CD4-positive, alpha-beta T cell treated with Interferon alpha-2 for 1 hour (primary cell): Measurements from ENCODE around the gene PDCL2.

Experiments
- DNase-seq, 2 donors: peaks; one replicate each; pipeline ENCODE4 v3.0.0-alpha.2; 2020 to 2022

Gene PDCL2

DNA sequence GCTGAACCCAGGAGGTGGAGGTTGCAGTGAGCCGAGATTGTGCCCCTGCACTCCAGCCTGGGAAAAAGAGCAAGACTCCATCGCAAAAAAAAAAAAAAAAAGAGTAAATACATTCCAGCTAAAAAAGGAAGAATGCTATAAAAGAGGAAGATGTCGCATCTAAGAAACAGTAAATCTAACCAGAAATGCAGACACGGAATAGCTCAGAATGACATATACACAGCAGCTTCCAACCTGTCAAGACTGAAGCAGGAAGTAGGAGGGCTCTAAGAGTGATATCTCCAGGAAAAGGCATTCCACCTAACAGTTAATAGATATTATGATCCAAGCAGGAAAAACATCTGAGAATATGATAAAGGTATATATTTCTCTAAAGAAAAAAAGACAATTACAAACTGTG lies 61.4 kb downstream of the PDCL2 start:
- DNase-seq, result no peak

DNA sequence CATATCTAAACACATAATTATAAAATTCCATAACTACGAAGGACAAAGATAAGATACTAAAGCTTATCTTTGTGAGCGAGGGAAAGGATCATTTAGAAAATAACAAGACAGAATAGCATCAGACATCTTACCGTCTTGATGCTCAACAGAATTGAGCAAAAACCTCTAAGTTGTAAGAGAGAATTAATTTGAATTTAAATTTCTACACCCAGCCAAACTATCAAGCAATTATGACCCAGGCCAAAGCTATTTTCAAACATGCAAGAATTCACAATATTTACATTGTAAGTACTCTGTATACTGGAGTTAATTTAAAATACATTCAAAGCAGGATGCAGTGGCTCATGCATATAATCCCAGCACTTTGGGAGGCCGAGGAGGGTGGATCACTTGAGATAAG lies 61.9 kb downstream of the PDCL2 start:
- no peak for DNase-seq

DNA sequence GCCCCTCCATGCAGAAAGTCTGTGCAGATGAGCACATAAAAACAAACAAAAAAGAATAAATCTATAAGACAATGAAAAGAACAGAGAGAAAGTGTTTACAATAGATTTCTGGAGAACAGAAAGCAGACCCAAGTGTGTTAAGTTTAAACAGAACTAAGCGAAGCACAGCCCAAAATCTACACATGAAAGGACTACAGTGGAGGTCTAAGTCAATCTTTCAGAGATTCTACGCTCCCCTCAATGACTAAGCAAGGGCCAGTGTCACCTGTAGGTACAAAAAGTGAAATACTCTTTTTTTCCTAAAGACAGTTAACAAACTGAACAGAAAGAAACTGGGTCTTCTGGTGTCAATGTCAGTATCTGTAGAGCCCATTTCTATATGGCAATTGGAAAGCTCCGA lies 63.6 kb downstream of the PDCL2 start:
- no peak for DNase-seq

DNA sequence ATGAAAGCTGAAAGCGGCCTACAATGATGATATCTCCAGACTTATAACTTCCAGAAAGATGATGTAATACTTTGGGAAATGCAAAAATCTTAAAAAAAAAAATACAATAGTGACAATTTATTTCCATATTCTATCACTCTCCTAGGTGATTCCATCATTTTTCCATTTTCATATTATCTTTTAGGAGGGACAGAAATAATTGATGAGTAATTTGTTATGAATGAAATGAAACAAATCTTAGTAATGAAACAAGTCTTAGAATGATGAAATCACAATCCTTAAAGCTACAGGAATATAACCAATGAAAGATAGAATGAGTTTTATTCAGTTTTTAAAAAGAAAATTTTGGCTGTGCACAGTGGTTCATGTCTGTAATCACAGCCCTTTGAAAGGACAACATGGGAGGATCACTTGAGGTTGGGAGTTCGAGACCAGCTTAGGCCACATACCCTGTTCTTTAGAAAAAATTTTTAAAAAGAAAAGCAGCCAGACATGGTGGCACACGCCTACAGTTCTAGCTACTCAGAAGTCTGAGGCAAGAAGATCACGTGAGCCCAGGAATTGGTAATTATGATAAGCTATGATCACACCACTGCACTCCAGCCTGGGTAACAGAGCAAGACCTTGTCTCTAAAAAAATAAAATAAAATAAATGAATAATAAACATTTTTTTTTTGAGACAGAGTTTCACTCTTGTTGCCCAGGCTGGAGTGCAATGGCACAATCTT lies 67.0 kb downstream of the PDCL2 start:
- DNase-seq, result no peak

DNA sequence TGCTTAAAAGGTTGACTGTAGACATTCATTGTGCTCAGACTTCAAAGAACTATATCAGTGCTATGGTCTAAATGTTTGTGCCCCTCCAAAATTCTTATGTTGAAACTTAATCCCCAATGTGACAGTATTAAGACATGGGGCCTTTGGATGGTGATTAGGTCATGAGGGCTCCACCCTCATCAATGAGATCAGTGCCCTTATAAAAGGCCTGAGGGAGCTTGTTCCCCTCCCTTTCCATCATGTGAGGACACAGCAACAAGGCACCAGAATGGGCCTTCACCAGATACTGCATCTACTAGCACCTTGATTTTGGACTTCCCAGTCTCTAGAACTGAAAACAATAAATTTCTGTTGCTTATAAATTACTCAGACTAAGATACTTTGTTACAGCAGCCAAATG lies 73.6 kb downstream of the PDCL2 start:
- DNase-seq, result no peak

DNA sequence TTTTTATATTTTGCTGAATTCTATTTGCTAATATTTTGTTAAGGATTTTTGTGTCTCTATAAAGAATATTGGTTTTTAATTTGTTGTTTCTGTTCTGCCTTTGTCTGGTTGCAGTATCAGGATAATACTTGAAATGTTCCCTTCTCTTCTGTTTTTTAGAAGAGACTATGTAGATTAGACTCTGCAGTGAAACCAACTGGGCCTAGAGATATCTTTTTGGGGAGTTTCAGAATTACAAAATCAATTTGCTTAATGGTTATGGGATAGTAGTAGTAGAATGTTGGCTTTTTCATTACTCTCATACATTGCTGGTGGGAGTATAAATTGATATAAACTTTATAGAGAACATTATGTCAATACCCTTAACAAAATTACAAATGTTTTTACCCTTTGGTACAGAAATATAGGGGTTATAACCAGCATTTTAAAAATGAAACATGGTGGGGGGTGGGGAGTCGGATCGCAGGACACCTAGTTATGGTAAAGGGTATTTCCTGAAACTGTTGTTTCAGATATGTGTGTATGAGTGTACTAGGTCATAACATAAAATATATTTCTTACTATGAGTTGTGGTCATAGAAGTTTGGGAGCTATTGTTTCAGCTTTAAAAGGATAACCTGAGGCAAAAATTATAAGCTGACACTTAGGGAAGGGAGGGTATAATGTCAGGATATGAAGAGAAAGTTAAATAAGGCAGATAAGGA lies 74.4 kb downstream of the PDCL2 start:
- DNase-seq, result no peak

DNA sequence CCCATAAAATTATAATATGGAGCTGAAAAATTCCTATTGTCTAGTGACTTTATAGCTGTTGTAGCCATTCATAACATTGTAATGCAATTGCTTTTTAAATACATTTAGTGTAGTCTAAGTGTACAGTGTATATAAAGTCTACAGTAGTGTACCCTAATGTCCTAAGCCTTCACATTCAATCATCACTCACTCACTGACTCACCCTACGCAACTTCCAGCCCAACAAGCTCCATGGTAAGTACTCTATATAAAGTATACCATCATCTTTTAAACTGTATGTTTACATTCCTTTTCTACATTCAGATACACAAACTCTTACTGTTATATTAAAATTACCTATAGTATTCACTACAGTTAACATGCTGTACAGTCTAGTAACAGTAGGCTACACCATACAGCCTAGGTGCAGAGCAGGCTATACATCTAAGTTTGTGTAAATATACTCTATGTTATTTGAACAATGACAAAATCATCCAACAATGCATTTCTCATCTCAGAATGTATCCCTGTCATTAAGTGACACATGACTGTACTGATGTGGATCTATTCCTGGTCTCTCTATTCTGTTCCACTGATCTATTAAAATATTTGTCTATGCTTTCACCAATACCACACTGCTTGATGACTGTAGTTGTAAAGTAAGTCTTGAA lies 79.0 kb downstream of the PDCL2 start:
- no peak for DNase-seq

DNA sequence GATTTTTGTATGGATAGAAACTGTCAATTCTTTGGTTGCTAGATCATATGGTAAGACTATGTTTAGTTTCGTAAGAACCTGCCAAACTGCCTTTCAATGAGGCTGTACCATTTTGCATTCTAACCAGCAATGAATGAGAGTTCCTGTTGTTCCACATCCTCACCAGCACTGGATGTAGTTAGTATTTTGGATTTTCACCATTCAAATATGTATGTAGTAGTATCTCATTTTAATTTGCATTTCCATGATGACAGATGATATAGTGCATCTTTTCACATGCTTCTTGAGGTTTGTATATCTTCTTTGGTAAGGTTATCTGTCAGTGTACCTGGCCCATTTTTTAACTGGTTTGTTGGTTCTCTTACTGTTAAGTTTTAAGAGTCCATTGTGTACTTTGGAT lies 80.0 kb downstream of the PDCL2 start:
- no peak for DNase-seq

DNA sequence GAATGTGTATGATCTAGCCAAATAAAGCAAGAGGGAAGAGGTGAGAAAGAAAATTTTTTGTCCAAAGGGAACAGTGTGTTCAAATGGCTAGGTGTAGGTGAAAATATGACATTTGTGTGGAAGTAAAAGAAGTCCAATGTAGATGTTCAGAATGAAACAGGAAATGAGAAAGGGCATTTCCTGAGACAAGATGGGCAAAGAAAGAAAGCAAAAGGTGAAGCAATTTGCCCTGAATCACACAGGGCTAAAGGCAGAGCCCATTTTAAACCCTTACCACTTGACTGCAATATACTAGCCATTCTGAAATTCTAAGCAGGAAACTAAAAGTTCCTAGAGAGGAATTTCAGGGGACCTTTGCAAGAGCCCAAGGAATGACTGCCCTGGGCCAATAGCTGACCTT lies 81.4 kb downstream of the PDCL2 start:
- DNase-seq, result no peak

DNA sequence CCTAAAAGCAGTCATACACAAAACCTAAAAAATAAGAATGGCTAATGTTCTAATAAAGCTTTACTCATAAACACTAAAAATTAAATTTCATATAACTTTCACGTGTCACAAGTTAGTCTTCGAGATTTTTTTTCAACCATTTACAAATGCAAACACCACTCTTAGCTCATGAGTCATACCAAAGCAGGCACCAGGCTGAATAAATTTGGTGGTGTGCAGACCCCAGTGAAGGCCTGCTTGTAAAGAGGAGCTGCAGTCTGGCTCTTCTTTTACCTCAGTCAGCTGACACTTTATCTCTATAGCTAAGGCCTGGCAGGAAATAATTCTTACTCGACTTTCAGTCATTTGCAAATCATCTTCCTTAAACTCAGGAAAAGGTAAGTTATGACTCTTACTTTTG lies 82.8 kb downstream of the PDCL2 start:
- no peak for DNase-seq

DNA sequence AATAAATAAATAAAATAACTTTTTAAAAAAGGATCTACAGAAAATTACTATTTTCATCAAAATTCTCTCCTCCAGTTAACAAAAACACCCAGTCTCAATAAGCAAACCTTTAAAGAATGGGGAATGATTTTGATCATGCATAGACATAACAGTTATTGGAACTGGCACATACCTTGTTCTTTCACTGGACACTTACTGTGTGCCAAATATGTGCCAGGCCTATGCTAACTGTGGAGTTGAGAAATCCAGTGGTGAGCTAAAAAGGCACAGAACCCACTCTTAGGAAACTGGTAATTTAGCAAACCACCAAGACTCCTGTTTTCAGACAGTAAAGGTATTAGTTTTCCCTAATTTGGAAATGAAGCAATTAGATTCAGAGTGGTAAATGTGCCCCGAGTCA lies 84.4 kb downstream of the PDCL2 start:
- DNase-seq, result no peak
